ENCODE data around the gene MTOR.

DNA sequence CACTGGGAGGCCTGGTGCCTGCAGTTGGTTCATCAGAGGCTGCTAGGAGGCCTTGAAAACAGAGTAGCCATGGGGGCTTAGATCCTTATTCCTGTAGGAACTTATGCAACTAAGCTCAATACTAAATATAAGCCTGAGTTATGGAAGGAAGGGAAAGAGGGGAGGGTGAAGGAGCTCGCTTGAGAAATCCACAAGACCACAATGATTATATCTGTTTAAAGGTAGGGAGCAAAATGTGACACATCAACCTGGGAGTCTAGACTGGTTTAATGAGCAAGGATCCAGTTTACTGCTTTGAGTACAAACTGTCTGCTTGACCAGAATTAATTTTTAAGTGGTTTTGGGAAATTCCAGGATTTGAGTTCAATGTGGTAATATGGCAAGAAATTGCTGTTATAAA lies 93.6 kb downstream of the MTOR start:
- TF ChIP-seq, protein P1, sequence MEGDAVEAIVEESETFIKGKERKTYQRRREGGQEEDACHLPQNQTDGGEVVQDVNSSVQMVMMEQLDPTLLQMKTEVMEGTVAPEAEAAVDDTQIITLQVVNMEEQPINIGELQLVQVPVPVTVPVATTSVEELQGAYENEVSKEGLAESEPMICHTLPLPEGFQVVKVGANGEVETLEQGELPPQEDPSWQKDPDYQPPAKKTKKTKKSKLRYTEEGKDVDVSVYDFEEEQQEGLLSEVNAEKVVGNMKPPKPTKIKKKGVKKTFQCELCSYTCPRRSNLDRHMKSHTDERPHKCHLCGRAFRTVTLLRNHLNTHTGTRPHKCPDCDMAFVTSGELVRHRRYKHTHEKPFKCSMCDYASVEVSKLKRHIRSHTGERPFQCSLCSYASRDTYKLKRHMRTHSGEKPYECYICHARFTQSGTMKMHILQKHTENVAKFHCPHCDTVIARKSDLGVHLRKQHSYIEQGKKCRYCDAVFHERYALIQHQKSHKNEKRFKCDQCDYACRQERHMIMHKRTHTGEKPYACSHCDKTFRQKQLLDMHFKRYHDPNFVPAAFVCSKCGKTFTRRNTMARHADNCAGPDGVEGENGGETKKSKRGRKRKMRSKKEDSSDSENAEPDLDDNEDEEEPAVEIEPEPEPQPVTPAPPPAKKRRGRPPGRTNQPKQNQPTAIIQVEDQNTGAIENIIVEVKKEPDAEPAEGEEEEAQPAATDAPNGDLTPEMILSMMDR (conservative IDR thresholded peaks at IDR 0.05): no peak
- no peak for TF ChIP-seq ZFX (IDR thresholded peaks at IDR 0.05)
